Upper lobe of left lung (tissue), 4 donors: Measurements from ENCODE around the gene IRF2BP1.
A peak's percentile ranks its signal among the peaks of the same experiment; 100 is the strongest.

Experiments
- EP300 ChIP-seq, 4 donors: sonication (generic); formaldehyde crosslinking; IDR thresholded peaks; one replicate each; pipeline ENCODE4 v1.5.1; 2017; ENCODE audit warnings: antibody characterized with exemption in 4 of 4, control low read depth in 2 of 4
- POLR2A ChIP-seq, 4 donors: fragments of 450-650 bp; IDR thresholded peaks; one replicate each; pipeline ENCODE4 v1.5.1; 2016 to 2017; ENCODE audit warnings: antibody characterized with exemption in 4 of 4, mild to moderate bottlenecking in 2 of 4
- TF ChIP-seq, protein P1 (sequence below), 6 experiments: fragments of 450-650 bp in 4 of 6; fragments of 200-600 bp in 2 of 6; sonication (generic) in 2 of 6; IDR thresholded peaks; one replicate each; pipeline ENCODE4 v1.5.1; 2016 to 2019; ENCODE audit warnings: antibody characterized with exemption in 6 of 6

DNA sequence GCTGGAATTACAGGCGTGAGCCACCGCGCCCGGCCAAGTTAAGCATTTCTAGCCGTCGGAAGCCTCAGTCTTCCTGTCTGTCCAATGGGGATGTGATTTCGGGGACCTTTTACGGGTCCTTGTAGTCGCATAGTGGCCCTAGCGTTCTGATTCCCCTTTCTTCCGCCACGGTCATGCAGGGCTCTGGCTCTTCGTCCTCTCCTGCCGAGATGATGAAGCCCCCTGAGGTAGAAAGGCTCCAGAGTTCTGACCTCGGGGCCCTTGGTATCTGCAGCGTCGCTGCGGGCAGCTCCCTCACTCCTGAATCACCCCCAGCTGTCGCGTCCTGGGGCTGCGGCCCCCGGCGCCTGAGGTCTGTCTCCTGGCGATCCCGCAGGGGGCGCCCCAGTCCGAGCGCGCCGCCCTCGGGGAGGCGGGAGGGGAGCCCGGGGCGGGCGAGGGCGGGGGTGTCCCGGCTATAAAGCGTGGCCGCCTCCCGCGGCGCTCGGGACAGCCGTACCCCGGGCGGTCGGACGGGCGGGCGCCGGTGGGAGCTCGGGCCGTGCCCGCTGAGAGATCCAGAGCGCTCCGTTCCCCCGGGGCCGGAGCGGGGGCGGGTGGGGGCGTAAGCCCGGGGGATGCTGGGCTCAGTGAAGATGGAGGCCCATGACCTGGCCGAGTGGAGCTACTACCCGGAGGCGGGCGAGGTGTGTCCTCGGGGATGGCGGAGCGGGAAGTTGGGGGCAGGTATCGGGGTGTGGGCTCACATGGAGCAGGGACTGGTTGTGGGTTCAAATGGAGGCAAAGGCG lies 21.9 kb downstream of the IRF2BP1 start, which contains the start of gene FOXA3:
- TF ChIP-seq, protein P1, sequence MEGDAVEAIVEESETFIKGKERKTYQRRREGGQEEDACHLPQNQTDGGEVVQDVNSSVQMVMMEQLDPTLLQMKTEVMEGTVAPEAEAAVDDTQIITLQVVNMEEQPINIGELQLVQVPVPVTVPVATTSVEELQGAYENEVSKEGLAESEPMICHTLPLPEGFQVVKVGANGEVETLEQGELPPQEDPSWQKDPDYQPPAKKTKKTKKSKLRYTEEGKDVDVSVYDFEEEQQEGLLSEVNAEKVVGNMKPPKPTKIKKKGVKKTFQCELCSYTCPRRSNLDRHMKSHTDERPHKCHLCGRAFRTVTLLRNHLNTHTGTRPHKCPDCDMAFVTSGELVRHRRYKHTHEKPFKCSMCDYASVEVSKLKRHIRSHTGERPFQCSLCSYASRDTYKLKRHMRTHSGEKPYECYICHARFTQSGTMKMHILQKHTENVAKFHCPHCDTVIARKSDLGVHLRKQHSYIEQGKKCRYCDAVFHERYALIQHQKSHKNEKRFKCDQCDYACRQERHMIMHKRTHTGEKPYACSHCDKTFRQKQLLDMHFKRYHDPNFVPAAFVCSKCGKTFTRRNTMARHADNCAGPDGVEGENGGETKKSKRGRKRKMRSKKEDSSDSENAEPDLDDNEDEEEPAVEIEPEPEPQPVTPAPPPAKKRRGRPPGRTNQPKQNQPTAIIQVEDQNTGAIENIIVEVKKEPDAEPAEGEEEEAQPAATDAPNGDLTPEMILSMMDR (IDR thresholded peaks at IDR 0.05) = peak; percentile 63 to 86 (median 71)
- TF ChIP-seq EP300 (IDR thresholded peaks at IDR 0.05) (no peak), POLR2A (IDR thresholded peaks at IDR 0.05) (no peak)
